Urinary bladder (tissue), 4 donors: Measurements from ENCODE around the gene ANKRD65. TPM values are rescaled to one million over a fixed set of nuclear protein-coding genes. Genes with fewer than 3 reads are reported as not detected.
"Not testable (repeated sequence)": the region's sequence is repeated elsewhere in the genome, so short reads cannot be mapped to it uniquely, and the experiment has no call there.

Experiments used
- DNase-seq: peaks from one replicate; pipeline ENCODE4 v3.0.0-alpha.2; 2015; ENCODE audit errors: extremely low spot score
- H3K27ac ChIP-seq: one replicate; pipeline ENCODE4 v1.5.1; 2013; ENCODE audit warnings: low read depth, mild to moderate bottlenecking, moderate library complexity
- H3K36me3 ChIP-seq: one replicate; pipeline ENCODE4 v1.6.1; 2013; ENCODE audit warnings: mild to moderate bottlenecking, moderate library complexity; ENCODE audit not compliant: insufficient read depth
- H3K4me1 ChIP-seq: one replicate; pipeline ENCODE4 v1.6.1; 2013; ENCODE audit warnings: mild to moderate bottlenecking, moderate library complexity; ENCODE audit not compliant: insufficient read depth
- H3K4me3 ChIP-seq: one replicate; pipeline ENCODE4 v1.5.1; 2013; ENCODE audit warnings: low read depth, low read length
- whole genome bisulfite sequencing: extraction: QIAGEN DNeasy Blood & Tissue Kit; methylation state at CpG from one replicate; pipeline ENCODE4 v1.1.7; 2013; 5-methylcytosine and 5-hydroxymethylcytosine counted together
- polyA plus RNA-seq: library from polyadenylated mRNA; stranded (reverse); fragments of 200-250 nt; gene quantifications from one replicate; pipeline ENCODE4 v1.2.3, GENCODE V29; 2013
- total RNA-seq: library from RNA; depleted of rRNA; stranded (reverse); fragments of >200 nt; gene quantifications from one replicate; pipeline ENCODE4 v1.2.3, GENCODE V29; 2014
- donor health status: healthy with polysubstance abuse.
- donor health status: healthy.

Gene ANKRD65
- total and polyA plus RNA-seq, 2 donors: 5.8 to 17.7 TPM

- Histone ChIP-seq H3K27ac (no peak overlapping the region), H3K4me1 (no peaks in the 10 kb centered on the region), H3K36me3 (peaks cover 5% of the 10 kb centered on the region), H3K4me3 (peak overlapping the region; percentile 97)
- WGBS: 55% methylated on average over 19 of the region's 19 CpGs
- no peak for DNase-seq
Observed at GRCh38 chr1:1397839-1398523, 23.1 kb downstream of the ANKRD65 start.

- no peak overlapping the region for H3K27ac ChIP-seq
- H3K36me3 ChIP-seq: peaks cover 6% of the 10 kb centered on the region
- WGBS: 89% methylated on average over 11 of the region's 11 CpGs
- no peak for DNase-seq
- H3K4me1 ChIP-seq: no peaks in the 10 kb centered on the region
- no peak overlapping the region for H3K4me3 ChIP-seq
Observed at GRCh38 chr1:1395166-1395565, 25.9 kb downstream of the ANKRD65 start.

GRCh38 chr1:1394116-1394515 lies 27.0 kb downstream of the ANKRD65 start:
- Histone ChIP-seq H3K36me3 (peaks cover 9% of the 10 kb centered on the region), H3K4me3 (no peak overlapping the region), H3K4me1 (no peaks in the 10 kb centered on the region), H3K27ac (no peak overlapping the region)
- 96% methylated on average over 7 of the region's 7 CpGs for WGBS
- no peak for DNase-seq

- Histone ChIP-seq H3K27ac (no peak overlapping the region), H3K4me3 (no peak overlapping the region), H3K36me3 (peaks cover 9% of the 10 kb centered on the region), H3K4me1 (no peaks in the 10 kb centered on the region)
- WGBS: 87% methylated on average over 11 of the region's 11 CpGs
- no peak for DNase-seq
Observed at GRCh38 chr1:1393428-1393827, 27.6 kb downstream of the ANKRD65 start.

GRCh38 chr1:1393014-1393413 lies 28.1 kb downstream of the ANKRD65 start:
- H3K36me3 ChIP-seq: peaks cover 9% of the 10 kb centered on the region
- no peak overlapping the region for H3K27ac ChIP-seq
- 92% methylated on average over 4 of the region's 4 CpGs for WGBS
- DNase-seq: no peak
- H3K4me3 ChIP-seq: no peak overlapping the region
- H3K4me1 ChIP-seq: no peaks in the 10 kb centered on the region

- DNase-seq: no peak
- H3K4me1 ChIP-seq: no peaks in the 10 kb centered on the region
- no peak overlapping the region for H3K4me3 ChIP-seq
- peaks cover 9% of the 10 kb centered on the region for H3K36me3 ChIP-seq
- H3K27ac ChIP-seq: no peak overlapping the region
- WGBS: 88% methylated on average over 12 of the region's 12 CpGs
Observed at GRCh38 chr1:1391225-1391624, 29.9 kb downstream of the ANKRD65 start.

- Histone ChIP-seq H3K4me1 (no peaks in the 10 kb centered on the region), H3K36me3 (peaks cover 10% of the 10 kb centered on the region), H3K4me3 (no peak overlapping the region), H3K27ac (no peak overlapping the region)
- DNase-seq: no peak
- WGBS: 85% methylated on average over 12 of the region's 12 CpGs
Observed at GRCh38 chr1:1390675-1391074, 30.4 kb downstream of the ANKRD65 start.

GRCh38 chr1:1388078-1388472 lies 33.0 kb downstream of the ANKRD65 start:
- WGBS: 96% methylated on average over 16 of the region's 16 CpGs
- Histone ChIP-seq H3K36me3 (peaks cover 10% of the 10 kb centered on the region), H3K27ac (no peak overlapping the region), H3K4me3 (no peak overlapping the region), H3K4me1 (no peaks in the 10 kb centered on the region)
- DNase-seq: no peak

GRCh38 chr1:1387098-1388077 lies 33.7 kb downstream of the ANKRD65 start:
- Histone ChIP-seq H3K4me1 (no peaks in the 10 kb centered on the region), H3K27ac (no peak overlapping the region), H3K36me3 (peaks cover 8% of the 10 kb centered on the region), H3K4me3 (no peak overlapping the region)
- DNase-seq: no peak
- 96% methylated on average over 50 of the region's 50 CpGs for WGBS

- Histone ChIP-seq H3K4me3 (no peak overlapping the region), H3K36me3 (peaks cover 6% of the 10 kb centered on the region), H3K4me1 (no peaks in the 10 kb centered on the region), H3K27ac (no peak overlapping the region)
- 91% methylated on average over 8 of the region's 8 CpGs for WGBS
- DNase-seq: no peak
Observed at GRCh38 chr1:1385931-1386330, 35.1 kb downstream of the ANKRD65 start.

- H3K4me1 ChIP-seq, H3K4me3 ChIP-seq, H3K36me3 ChIP-seq, DNase-seq, H3K27ac ChIP-seq: not testable (repeated sequence)
- 96% methylated on average over 29 of the region's 29 CpGs for WGBS
Observed at GRCh38 chr1:1385339-1385738, 35.7 kb downstream of the ANKRD65 start.

GRCh38 chr1:1381294-1381693 lies 39.8 kb downstream of the ANKRD65 start:
- DNase-seq: no peak
- H3K4me1 ChIP-seq: no peaks in the 10 kb centered on the region
- 80% methylated on average over 8 of the region's 8 CpGs for WGBS
- no peak overlapping the region for H3K27ac ChIP-seq
- no peak overlapping the region for H3K4me3 ChIP-seq
- H3K36me3 ChIP-seq: peaks cover 2% of the 10 kb centered on the region

- H3K27ac ChIP-seq: no peak overlapping the region
- H3K36me3 ChIP-seq: peaks cover under 1% of the 10 kb centered on the region
- no peaks in the 10 kb centered on the region for H3K4me1 ChIP-seq
- 92% methylated on average over 16 of the region's 16 CpGs for WGBS
- DNase-seq: no peak
- H3K4me3 ChIP-seq: no peak overlapping the region
Observed at GRCh38 chr1:1380860-1381259, 40.2 kb downstream of the ANKRD65 start.
